RKO (cell line): Measurements from ENCODE around the gene NKTR.

Experiments
- DNase-seq: peaks from one replicate; pipeline ENCODE4 v3.0.0-alpha.2; 2016; ENCODE audit warnings: low spot score

The NKTR gene

DNA sequence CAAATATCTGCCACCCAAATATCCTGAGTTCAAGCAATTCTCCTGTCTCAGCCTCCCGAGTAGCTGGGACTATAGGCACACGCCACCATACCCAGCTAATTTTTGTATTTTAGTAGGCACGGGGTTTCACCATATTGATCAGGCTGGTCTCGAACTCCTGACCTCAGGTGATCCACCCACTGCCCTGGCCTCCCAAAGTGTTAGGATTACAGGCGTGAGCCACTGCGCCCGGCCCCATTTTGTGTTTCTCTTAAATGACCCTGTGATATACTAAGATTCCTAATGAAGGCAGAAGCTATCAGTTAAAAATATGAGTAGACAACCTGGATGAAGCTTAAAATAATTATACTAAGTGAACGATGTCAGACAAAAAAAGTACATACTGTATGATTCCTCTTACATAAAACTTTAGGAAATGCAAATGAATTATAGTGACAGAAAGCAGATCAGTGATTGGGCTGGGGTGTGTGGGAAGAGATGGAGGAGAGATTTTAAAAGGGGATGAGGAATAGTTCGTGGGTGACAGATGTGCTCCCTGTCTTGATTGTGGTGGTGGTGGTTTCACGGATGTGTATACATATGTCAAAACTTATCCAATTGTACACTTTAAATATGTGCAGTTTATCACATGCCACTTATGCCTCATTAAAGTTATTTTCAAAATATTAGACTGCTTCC is 81.0 kb downstream of the NKTR start:
- DNase-seq: no peak

DNA sequence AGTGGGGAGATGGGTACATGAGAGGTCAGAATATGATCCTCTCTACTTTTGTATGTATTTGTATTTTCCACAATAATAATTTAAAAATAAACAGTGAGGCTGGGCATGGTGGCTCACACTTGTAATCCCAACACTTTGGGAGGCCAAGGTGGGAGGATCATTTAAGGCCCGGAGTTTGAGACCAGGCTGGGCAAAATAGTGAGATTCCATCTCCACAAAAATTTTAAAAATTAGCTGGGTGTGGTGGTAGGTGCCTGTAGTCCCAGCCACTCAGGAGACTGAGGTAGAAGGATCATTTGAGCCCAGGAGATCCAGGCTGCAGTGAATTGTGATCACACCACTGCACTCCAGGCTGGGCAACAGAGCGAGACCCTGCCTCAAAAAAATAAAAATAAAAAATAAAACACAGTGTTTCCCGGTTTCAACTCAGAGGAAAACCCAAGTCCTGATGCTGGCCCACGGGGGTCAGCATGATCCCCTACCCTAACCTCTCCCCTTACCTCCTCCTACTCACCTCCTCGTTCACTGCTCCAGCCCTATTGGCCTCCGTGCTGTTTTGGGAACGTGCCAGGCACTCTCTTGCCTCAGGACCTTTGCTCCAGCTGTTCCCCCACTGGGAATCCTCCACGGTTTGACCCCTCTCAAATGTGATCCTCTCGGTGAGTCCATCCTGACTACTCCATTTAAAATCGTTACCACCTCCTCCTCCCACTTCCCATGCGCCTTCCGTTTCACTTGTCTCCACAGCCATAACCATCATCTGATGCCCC is 82.0 kb downstream of the NKTR start:
- no peak for DNase-seq

DNA sequence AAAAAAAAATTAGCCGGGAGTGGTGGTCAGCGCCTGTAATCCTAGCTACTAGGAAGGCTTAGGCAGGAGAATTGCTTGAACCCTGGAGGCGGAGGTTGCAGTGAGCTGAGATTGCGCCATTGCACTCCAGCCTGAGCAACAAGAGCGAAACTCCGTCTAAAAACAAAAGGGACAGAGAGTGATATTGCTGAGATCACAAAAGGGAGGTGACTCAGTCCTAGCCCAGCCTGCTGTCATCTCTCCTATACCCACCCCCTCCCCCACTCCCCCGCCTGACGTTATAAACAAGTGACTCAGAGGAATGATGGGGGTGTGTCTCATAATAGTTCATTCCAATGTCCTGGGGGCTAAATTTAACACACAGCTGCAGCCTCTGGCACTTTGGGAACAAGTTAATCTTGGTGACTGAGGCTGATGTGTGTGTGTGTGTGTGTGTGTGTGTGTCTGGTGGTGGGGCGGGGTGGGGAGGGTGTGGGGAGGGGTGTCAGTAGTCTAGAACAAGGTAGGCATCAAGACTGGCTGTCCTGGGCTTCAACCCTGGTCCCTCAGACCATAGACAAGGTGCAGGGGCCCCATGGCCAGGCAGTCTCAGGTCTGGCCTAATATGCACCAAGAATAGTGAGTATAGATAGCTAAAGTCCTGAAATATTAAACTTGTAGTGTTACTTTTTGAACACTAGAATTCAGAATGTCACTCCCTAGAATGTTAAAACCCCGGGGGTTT is 83.6 kb downstream of the NKTR start:
- peak; percentile 97 for DNase-seq

DNA sequence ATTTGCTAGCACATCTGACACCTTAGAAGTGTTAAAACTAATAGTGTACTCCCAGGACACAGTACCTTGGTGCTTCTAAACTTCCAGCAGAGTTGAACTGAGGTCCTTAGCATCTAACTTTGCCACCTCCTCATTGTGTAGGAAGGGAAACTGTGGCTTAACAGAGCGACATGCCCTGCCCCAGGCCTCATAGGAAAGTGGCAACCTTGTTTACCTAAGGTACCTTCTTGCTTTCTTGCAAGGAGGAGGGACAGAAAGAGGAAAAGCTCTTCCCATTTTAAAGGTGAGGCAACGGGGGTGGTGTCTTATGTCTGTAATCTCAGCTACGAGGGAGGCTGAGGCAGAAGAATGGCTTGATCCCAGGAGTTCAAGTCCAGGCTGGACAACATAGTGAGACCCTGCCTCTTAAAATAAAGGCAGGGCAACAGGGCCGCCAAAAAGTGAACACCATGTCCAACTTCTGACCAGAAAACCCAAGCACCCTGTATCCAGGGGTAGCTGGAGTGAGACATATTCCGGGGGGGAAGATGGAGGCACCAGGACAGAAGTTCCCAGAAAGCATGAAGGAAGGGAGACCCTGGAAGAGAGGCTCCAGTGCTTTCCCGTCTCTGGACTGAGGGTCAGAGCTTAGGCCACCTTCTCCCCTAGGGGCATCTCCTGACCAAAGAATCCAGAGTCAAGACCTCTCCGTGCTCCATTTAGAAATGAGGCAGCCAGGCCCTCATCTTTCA is 84.3 kb downstream of the NKTR start:
- DNase-seq: no peak

DNA sequence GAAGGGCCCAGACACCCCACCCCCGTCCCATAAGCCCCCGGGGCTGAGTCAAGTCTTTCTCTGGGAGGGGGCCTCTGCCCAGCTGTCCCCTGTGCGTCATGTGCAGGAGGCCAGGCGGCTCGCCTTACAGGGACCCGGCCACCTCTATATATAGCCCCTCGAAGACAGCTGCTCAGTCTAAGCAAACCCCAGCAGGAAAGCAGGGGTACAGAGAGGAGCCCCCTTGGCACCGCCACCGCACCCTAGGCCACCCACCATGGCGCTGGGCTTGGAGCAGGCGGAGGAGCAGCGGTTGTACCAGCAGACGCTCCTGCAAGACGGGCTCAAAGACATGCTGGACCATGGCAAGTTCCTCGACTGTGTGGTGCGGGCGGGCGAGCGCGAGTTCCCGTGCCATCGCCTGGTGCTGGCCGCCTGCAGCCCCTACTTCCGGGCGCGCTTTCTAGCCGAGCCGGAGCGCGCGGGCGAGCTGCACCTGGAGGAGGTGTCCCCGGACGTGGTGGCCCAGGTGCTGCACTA is 84.9 kb downstream of the NKTR start, which contains the start of gene KLHL40:
Gene KLHL40, plus strand, starts transcription at position 175 of the 519 bp plus-strand sequence. Its CDS starts 82 bp downstream, at position 257.
- DNase-seq: no peak

DNA sequence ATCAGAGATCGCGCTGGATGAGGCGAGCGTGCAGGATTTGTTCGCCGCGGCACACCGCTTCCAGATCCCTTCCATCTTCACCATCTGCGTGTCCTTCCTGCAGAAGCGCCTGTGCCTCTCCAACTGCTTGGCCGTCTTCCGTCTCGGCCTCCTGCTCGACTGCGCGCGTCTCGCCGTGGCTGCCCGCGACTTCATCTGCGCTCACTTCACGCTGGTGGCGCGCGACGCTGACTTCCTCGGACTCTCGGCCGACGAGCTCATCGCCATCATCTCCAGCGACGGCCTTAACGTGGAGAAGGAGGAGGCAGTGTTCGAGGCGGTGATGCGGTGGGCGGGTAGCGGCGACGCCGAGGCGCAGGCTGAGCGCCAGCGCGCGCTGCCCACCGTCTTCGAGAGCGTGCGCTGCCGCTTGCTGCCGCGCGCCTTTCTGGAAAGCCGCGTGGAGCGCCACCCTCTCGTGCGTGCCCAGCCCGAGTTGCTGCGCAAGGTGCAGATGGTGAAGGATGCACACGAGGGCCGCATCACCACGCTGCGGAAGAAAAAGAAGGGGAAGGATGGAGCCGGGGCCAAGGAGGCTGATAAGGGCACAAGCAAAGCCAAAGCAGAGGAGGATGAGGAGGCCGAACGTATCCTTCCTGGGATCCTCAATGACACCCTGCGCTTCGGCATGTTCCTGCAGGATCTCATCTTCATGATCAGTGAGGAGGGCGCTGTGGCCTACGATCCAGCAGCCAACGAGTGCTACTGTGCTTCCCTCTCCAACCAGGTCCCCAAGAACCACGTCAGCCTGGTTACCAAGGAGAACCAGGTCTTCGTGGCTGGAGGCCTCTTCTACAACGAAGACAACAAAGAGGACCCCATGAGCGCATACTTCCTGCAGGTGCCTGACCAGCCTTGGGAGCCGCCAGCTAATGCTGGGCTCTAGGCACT is 85.7 kb downstream of the NKTR start:
- no peak for DNase-seq

DNA sequence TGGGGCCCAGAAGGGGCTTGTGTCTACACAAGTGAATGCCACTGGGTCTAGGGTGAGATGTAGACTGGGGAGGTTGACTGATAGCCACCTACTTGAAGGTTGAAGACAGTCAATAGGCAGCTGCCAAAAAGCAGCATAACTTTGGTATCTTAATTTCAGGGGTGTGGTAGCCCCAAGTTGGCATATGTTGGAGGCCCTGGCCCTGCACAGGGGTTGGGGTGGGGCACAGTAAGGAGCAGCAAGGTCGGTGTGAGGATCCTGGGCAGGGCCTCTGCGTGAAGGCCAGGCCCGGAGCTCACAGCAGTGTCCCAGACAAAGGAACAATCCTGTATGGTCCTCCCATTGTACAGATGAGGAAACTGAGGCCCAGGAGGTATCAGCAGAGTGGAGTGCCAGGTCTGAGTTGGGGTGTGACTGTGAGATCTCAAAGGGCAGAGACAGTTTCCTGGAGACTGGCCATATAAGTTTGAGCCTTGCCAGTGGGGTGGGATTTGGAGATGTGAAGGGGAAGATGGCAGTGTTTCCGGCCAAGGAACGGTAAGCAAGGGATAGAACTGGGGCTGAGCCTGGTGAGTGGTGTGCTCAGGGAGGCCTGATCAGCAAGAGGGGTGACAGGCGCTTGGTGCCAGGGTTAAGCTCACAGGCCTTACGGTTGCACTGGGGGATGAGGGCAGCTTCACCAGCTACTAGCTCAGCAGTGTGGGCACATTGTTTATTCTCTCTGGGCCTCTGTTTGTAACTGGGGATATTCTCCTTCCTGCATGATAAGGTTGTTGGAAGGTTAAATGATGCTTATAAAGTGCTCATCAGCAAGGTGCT is 86.6 kb downstream of the NKTR start:
- DNase-seq: no peak

DNA sequence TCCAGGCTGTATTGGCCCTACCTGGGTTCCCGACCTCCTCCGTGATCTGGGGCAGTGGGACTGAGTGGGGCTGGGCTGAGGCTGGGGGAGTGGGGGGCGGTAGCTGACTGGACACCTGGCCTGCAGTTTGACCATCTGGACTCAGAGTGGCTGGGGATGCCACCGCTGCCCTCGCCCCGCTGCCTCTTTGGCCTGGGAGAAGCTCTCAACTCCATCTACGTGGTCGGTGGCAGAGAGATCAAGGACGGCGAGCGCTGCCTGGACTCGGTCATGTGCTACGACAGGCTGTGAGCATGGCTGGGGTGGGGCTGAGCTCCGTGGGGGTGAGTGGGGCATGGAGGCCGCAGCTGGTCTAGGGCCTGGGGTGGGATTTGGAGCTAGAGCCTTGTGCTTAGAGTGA is 87.5 kb downstream of the NKTR start:
- no peak for DNase-seq

DNA sequence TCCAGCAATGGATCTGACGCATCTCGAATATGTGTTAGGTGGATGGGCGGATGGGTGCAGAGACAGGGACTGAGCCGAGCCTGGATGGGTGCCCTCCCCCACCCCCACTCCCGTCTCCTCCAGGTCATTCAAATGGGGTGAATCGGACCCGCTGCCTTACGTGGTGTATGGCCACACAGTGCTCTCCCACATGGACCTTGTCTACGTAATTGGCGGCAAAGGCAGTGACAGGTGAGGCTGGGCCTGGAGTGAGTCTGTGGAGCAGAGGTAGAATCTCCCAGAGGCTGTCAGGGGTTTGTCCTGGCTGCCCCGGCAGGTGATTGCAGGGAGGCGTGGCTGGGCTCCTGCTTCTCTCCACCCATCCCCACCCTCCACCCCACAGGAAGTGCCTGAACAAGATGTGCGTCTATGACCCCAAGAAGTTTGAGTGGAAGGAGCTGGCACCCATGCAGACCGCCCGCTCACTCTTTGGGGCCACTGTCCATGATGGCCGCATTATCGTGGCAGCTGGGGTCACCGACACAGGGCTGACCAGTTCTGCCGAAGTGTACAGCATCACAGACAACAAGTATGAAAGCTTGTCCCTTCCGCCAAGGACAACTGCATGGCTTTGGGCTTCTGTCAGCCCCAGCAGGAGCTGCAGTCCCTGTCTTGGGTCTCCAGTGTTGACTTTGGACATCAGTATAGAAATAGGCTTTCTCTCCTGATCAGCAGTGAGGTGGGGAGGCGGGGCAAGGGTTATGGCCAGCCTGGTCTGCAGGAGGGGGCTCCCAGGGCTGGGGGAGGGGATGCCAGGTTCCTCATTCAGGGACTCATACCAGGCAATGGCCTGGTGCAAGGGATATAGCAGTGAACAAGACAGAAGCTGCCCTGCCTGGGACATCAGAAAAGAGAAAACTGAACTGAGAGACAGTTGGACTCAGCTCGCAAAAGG is 88.3 kb downstream of the NKTR start:
- DNase-seq: no peak

DNA sequence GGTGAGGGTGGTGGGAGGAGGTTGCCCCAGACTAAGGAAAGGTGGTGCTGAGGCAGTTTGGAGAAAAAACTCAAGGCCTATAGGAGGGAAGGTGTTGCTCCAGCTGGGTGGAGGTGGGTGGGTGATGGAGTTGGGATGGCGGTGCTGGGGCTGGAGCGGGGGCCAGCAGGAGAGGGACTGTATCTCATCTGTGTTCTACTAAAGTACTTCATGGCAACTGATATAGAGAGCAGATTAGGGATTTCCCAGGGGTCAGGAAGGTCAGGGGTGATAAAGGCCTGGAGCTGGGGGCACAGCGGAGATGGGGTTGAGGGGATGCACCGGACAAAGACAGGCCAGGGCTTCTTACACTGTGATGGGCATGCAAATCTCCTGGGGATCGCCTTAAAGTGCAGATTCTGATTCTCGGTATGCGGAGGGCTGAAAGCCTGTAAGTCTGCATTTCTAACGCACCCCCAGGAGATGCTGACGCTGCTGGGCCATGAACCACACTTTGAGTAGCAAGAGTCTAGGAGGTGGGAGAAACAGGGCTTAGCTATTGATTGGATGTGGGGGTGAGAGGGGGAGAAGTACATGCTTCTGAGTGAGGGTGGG is 89.0 kb downstream of the NKTR start:
- DNase-seq: no peak

DNA sequence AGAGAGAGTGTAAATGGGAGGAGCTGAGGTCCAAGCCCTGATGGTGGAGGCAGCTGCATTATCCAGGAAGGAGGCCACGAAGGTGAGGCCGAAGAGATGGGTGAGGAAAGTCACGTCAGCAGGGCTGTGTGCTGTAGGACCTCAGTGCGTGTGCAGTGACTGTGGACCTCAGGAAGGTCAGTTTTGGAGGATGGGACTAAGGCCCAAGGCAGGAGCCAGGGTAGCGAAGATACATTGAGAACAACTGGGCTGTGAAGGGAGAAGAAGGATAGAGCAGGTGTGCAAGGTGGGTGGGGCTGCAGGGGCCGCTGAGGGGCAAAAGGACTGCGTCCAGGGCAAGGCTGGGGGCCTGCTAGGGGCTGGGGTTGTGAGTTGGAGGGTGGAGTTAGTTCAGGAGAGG is 89.7 kb downstream of the NKTR start:
- DNase-seq: no peak

DNA sequence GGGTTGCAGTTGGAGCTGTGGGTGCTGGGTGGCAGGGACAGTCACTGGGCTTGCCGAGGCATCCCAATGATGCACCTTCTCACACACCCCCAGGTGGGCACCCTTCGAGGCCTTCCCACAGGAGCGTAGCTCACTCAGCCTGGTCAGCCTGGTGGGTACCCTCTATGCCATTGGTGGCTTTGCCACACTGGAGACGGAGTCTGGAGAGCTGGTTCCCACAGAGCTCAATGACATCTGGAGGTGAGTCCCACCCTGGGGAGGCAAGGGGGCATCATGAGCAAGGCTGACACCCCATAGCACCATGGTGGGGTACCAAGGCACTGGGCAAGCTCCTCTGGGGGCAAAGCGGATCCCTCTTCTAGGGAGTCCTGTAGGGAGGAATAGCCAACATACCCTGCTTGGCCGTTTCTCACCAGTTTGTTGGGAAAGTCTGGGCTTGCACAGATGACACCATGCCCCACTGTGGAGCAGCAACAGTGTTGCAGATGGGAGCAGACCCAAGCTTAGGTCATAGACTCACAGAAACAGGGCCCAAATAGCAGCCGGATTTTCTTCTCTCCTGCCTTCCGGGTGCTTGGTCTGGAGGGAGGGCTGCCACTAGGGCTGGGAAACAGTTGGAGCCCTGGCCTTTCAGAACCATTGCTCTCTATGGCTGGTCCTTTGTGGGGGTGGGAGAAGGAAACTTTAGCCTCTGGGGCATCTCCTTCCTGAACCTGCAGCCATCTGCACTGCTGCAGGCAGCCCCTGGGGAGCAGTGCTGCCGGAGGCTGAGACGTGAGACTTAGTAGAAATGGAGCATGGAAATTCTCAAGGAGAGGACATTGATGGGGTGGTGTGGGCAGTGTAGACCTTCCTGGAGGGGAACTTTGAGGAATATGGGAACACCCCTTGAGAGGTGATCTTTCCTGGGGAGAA is 90.5 kb downstream of the NKTR start:
- no peak for DNase-seq

DNA sequence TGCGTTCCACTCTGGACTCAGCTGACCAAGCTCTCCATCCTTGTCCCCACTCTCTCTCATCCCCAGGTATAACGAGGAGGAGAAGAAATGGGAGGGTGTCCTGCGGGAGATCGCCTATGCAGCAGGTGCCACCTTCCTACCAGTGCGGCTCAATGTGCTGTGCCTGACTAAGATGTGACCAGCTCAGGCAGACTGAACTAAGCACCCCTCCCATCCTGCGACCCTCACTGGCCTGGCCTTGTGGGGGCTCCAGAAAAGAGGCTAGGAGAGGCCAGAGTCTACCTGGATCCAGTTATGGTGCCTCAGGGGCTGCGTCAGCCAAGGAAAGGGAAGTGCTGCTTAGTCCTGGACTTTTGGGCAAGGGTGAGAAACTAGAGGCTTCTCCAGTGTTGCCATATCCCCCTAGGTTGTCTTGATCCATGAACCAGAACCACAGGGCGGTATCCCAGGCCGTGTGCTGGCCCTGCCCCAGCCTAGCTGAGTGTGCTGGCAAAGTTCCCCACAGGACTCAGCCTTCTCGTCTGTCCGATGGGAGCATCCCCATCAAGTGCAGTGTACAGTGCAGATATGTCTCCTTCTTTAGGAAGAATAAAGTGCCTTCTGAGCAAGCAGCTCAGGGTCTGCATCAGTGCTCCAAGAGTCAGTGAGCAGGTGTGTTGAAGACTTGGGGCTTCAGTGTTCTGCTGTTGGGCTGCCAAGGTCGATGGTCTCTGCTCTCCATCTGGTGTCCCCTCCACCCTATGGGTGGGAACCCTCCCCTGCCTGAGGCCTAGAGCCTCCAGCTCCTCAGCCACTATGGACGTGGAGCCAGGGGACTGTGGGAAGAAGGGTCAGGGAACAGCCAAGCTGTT is 91.6 kb downstream of the NKTR start:
- DNase-seq: no peak

DNA sequence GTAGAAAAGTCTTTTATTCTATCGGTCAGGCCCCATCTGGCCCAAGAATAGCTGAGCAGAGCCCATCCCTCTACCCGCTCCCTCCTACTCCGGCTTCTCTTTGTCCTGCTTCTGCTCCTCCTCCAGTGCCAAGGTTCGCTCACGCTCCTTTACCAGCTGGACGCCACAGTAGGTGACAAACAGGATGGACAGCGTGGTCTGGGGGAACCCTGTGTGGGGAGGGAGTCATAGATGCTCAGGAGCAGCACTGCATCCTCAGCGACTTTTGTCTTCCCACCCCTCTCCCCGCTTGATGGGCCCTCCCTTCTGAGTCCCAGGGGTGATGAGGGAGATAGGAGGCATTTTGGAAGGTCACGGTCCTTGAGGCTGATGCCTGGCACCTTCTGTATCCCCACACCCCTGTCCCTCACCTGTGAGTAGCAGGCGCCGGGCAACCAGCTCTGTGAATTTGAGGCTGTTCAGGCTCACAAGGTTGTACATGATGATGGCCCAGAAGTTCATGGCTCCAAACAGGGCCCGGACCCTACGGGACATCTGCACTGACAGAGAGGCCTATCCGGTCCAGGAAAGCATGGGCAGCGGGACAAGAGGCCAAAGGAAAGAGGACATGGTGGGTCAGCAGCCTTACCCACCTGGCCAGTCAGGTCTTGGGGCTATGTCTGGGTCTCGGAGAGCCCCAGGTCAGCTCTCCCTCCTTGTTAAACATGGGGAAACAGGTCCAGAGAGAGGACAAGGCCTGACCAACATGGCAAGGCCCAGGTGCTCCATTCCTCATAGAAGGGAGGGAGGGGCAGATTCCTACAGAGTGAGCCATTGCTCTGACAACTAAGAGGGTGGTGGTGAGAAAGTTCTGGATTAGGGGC is 92.4 kb downstream of the NKTR start:
- DNase-seq: no peak

DNA sequence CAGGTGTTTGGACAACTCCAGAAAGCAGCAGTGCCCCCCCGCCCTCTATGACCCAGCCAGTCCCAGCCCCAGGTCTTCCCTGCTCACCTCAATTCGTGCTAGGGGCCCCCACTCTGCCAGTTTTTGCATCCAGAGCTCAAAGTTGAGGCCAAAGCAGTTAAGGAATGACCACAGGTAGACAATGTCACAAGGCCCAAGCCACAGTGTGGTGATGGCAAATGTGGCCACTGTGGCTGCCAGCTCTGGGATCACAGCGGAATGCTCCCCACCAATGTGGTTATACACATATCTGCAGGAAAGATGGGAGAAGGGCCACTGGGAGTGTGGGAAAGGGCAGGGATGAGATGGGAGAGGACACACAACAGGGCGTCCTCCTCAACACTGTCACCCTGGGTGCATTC is 93.0 kb downstream of the NKTR start:
- no peak for DNase-seq

DNA sequence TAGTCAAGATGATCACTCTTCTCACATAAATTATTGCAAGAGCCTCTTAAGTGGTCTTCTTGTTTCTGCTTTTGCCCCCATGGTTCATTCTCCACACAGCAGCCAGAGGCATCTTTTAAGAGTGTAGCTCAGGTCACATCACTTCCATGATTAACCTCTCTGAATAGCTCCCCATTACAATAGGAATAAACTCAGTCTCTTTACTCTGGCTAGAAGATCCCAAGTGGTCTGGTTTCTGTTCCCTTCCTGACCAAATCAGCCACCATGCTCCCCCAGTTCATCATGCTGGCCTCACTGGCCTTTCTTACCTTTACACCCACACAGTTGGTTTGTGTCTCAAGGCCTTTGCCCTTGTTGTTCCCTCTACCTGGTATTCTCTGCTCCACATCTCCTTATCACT is 93.9 kb downstream of the NKTR start:
- DNase-seq: no peak
